HG03060 (cell line): ENCODE data around the gene NDUFAF8.
"Not testable (repeated sequence)": the region's sequence is repeated elsewhere in the genome, so short reads cannot be mapped to it uniquely, and the experiment has no call there.

Experiments used
- ATAC-seq: cut with Tn5 transposase; IDR thresholded peaks from one replicate; pipeline ENCODE4 v1.9.1; 2021; ENCODE audit warnings: low read depth, moderate number of reproducible peaks; ENCODE audit not compliant: unreplicated experiment

The NDUFAF8 gene

DNA sequence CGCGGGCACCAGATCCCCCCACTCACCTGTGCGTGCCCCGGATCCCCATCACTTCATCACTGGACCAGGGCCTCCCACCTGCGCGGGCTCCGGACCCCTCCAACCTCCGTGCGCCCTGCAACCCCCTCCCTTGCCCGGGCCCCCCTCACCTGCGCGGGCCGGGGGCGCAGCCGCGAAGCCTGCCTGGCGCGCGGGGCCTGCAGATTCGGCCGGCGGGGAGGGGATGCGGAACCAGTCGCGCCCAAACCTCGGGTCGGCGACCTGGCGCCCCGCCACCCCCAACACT lies 16.6 kb upstream of the NDUFAF8 start:
- no peak for ATAC-seq

DNA sequence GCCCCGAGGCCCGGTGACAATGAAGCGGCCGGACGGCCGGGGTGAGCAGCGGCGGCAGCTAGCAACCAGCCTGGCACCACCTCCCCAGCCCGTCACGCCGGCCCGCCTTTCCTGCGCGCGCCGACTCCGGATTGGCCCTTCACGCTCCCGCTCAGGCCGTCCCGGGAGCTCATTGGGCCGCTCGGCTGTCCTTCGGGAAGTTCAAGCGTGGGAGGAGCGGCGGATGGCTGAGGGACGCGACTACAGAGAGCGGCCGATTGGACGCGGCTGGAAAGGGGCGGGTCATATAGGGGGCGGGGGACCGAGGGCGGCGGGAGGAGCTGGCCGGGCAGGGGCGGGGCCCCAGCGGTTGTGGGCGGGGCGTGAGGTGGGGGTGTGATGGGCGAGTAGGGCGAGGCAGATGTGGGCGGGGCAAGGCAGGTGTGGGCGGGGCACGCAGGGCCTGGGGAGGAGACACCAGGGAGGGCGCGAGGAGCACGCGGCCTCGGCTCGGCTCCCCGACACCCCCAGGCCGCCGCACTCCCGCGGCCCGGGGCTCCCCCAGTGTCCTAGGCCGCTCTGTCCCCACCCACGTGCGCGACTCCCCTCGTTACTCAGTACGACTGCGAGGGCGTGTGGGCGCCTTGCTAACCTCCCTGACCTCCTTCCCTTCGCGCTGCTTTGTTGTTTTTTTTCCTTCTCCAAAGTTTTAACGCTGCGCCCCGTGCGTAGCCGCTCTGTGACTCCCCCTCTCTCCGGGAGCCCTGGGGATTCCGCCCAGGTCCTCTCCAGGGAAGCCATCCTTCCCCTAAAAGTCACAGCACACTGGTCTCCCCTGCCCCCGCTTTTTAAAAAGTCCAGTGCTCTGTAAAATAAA lies 16.0 kb upstream of the NDUFAF8 start, which contains the start of gene CEP131:
Gene CEP131 (minus strand): TSS at position 60 of the 856 bp plus-strand sequence. CDS start 2,909 bp downstream, outside the sequence.
- peak; percentile 91 for ATAC-seq

DNA sequence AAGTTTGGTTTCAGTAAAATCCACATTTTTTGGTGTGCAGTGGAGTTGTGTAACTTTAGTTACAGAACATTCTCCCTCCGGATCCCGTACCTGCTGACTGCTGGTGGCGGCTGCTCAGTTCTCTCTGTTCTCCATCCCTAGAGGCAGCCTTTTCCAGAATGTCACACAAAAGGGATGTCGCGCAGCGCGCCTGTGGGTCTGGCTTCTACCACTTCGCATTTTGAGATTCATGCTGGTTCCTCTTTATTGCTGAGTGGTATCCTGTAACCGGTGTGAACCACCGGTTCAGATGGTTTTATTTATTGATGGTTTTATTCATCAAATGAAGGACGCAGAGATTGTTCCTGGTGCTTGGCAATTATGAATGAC lies 15.4 kb upstream of the NDUFAF8 start:
- ATAC-seq: no peak

DNA sequence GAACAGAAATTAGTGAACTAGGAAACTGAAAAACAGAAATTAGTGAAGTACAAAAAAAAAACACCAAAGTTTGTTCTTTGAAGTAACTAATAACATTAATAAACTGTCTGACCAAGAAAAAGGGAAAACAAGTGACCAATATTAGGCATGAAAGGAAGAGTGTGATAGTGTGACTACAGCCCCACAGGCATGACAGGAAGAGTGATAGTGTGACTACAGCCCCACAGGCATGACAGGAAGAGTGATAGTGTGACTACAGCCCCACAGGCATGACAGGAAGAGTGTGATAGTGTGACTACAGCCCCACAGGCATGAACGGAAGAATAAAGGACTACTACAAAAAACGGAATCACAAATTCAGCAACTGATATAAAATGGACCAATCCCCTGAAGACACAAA lies 11.5 kb upstream of the NDUFAF8 start:
- not testable (repeated sequence) for ATAC-seq

DNA sequence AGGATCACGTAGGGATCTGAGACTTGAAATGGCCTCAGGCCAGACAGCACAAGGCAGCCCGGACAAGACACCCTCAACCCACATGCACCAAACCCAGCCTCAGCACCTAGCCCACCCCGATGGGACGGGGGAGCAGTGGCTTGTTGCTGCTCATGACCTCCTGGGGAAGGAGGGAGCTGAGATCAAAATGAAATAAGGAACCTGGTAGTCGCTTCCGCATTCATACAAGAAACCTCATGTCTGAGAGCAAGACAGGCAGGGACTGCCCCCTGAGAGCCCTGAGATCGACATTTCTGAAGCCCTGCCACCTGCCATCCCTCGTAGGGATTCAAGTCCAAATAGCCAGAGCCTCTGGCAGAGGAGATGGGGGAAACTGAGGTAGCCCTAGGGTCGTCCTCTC lies 10.7 kb upstream of the NDUFAF8 start:
- ATAC-seq: no peak

DNA sequence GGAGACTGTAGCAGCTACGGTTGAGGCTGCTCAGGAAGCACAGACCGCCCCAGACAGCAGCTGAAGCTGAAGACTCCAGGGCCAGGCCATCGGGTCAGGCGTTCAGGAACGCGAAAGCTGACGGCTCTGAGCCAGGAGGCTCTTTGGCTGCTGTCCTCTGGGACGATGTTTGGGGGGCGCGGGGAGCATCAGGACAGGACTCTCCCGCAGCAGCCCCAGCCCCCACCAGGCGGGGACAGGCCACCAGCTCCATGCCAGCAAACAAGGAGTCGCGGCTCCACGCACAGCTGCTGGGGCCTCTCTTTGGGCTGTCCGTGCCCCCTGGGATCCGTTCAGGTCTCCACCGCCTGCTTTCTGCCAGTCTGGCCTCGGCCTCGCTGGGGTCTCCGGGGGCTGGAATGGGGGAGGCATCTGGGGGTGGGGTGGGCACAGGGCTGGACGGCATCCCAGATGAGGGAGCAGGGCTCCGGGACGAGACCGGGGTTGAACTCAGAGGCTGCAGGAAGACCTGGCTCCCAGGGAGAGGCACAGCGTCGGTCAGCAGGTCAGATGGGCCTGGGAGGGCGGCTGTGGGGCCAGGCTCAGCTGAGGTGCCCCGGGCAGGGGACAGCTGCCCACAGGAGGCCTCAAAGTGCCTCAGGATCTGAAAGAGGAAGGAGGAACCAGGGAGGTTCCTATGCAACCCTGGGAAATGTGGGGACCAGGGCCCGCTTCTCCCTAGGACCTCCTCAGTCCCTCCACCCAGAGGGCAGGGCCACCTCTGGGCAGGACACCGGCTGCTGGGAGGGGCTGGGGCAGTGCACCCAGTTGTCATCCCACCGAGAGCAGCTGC lies 10.1 kb upstream of the NDUFAF8 start:
- no peak for ATAC-seq

DNA sequence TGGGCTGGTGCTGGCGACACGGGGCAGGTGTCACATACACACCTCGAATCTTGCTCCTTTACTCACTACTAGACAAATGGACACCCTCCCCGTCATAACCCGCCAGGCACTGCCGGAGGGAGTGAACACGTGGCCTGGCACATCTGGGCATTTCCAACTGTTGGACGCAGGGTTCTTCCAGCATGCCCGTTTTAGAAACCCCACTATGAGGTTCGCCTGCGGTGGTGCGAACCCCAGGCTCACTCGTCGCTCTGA lies 9.5 kb upstream of the NDUFAF8 start:
- no peak for ATAC-seq

DNA sequence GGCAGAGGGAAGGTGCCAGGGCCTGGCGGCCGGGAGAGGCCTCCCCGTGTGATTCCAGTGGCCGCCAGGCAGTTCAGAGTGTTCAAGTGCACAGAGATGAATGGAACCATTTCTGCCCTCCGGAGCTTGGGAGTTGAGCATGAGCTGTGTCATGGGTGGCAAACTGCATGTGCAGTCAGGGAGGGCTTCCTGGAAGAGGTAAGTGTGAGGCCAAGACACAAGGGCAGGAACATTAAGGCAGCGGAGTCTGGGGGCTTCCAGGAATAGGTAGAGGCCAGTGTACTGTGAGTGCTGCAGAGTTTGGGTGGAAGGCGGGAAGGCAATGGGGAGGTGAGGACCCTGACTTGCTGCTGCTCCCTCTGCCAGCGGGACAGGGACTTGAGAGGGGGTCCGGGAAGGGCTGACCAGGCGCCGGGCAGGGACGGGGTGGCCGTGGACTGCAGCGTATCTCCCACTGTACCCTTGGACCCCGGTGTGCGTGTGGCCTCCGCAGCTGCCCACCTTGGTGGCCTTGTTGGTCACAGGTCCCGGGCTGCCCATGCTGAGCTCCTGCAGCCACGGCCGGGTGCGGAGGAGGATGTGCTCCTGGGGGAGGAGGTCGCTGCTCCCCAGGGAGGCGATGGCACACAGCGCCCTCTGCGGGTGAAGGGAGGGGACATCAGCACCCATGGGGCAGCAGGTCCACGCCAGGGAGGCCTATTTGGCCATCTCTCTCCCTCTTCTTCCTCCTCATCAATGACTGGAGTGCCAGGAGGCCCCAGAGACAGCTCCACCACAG lies 8.9 kb upstream of the NDUFAF8 start:
- ATAC-seq: no peak

DNA sequence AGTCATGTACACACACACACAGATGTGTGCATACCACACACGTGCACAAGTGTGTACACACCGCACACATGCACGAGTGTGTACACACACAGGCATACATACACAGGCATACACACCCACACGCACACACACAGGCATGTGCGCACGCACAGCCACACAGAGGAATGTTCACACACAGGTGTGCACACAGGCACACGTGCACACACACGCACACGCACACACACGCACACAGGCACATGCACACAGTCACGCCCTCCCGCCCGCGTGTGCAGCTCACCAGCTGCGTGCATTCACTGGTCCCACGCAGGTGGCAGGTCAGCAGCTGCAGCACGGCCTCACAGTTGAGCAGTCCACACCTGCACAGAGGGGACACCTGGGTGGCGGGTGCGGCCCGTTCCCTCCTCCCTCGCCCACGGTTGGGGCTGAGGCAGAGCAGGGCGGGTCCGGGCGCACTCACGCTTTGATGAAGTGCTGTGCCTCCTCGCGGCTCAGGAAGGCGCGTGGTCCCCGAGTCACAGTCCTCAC lies 7.9 kb upstream of the NDUFAF8 start:
- no peak for ATAC-seq

DNA sequence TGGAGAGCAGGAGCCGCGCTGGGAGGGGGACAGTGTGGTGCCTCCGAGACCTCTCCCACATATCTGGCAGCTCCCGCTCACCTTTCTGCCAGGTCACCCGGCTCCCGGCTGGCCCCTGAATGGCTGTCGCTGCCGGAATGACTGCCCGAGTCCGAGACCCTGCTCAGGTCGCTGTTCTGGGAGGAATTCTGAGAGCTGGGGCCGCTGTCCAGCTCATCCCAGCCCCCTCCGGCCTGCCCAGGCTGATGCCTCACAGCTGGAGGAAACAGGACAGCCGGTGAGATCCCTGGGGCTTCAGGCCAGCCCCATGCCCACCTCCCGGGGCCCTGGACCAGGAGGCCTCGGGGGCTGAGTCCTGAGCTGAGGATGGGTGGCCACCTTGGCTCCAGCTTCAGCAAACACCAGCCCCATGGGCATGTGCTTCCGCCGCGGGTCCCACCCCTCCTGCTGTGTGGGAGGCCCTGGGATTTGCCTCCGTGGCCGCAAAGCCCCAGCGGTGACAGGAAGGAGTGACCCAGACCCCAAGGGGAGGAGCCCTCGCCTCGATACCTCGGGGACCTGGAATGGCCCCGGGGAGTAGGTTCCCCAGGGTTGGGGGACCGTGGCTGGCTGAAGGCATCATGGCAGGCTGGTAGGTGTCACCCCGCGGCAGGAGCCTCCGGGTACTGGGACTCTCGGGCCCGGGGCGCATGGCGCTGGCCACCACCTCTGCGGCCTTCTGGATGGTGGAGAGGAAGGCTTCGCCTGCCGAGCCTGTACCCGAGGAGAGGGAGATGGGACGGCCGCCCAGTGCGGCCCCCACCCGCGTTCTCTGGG lies 7.1 kb upstream of the NDUFAF8 start:
- ATAC-seq: no peak

DNA sequence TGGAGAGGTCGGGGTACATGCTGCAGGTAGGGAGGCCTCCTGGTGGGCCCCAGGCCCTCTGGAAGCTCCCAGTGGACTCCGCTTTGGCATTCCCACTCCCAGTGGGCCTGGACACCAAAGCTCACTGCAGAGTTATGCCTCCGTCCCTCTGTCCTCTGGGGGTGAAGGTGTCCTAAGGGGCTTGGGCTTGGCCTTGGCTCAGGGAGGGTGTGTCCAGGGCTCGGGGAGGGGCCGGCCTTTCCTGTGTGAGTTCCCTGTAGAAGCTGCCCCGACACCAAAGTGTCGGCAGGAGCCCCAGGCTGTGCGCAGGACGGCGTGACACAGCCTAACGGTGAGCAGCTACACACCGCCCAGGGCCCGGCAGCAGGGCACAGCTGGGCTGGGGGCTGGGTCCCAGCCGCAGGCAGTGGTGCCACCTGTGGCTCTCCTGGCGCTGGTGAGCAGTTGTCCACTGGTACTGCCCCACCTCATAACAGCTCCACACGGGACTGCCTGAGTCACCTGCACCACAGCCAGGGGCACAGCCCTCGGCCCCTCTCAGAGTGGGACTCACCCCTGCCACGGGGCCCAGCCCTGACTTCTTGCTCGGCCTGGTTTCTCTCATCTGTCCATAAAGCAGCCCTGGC lies 6.4 kb upstream of the NDUFAF8 start:
- no peak for ATAC-seq

DNA sequence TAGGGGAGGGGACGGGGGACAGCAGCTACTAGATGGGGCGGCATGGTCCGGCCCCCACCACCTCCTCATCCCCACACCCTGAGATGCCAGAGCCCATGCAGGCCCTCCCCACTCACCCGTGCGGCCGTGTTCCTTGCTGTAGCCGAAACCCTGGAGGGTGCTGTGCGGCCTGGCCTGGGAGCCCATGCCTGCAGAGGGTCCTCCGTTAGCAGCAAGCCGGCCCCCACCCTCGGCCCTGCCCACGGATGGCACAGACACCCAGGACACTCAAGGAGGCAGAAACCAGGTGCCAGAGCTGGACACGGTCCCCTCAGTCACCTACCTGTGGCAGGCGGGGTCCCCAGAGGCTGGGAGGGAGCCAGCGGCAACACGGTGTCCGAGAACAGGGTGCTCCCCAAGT lies 5.8 kb upstream of the NDUFAF8 start:
- ATAC-seq: no peak

DNA sequence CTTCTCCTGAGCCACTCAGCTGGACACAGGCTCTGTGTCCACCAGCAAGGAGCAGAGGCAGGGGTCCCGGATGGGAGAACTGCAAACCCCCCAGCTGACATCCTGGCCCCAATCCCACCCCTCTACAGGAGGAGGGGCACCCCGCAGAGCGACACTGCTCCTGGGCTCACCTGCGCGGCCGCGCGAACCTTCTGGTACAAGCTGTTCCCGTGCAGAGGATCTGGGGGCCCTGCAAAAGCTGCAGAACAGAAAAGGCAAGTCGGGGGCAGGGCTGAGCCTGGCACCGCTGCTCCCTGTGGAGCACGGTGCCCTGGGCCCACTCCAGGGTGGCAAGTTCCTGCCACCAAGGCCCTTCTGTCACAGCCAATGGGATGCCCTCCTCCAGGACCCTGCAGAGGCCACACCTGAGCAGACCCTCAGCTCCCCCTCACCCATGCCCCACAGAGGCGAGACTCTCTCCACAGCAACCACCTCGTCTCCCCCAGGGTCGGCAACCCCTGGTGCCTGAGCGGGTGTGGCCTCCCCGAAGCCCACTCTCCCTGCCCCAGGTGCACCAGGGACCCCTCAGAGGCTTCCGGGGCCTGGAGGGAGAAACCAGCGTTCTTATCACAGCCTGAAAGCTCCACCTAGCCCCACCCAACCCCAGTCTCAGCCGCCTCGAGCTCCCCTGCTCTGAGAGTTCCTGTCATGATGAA lies 5.2 kb upstream of the NDUFAF8 start:
- ATAC-seq: no peak

DNA sequence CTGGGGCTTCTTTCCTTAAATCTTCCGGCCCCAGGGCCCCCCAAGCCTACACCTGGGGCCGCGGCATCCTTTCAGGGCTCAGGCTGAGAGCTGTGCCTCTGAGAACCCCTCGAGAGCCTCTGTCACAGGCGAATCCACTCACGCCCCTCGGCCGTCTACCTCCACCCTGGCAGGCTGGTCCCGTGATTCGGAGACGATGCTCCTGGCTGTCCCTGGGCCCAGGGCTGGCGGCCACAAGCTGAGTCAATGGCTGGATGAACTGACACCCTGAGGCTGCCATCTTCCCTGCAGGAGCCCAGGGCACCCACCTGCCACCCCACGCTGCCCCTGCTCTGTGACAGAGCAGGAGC lies 4.6 kb upstream of the NDUFAF8 start:
- no peak for ATAC-seq

DNA sequence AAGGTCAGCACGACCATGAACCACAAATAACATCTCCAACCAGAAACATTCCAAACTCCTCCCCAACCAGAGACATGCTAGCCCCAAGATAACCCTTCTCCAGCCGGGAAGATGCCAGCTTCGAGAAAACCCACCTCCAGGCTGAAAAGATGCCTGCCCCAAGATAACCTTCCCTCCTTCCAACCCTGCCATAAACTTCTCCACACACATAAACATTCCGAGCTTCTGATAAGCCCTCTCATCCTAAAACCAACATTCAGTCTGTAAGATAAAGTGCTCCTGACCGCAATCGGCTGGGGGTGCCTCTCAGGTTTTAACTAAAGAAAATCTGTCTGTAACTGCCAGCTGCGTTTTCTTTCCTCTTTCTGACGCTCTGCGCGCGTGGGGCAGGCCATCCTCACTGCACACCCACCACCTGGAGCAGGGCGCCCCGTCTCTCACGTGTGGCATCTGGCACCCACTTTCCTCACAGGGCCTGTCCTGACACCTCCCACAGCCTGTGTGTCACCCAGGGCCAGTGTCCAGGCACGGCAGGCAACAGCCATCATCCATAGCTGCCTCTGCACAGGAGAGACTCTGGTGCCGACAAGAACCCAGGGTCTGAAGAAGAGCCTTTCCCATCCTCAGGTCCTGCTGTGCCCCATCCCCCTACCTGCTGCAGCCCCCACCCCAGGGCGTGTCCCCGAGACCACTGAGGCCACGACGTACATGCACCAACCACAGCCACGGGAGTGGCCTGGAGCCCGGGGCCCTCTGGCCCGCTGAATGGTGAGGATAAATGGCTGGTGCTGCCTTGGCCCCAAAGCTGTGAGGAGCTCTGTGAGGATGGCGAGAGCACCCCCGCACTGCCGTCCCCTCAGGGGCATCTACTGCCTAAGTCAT lies 3.9 kb upstream of the NDUFAF8 start:
- no peak for ATAC-seq

DNA sequence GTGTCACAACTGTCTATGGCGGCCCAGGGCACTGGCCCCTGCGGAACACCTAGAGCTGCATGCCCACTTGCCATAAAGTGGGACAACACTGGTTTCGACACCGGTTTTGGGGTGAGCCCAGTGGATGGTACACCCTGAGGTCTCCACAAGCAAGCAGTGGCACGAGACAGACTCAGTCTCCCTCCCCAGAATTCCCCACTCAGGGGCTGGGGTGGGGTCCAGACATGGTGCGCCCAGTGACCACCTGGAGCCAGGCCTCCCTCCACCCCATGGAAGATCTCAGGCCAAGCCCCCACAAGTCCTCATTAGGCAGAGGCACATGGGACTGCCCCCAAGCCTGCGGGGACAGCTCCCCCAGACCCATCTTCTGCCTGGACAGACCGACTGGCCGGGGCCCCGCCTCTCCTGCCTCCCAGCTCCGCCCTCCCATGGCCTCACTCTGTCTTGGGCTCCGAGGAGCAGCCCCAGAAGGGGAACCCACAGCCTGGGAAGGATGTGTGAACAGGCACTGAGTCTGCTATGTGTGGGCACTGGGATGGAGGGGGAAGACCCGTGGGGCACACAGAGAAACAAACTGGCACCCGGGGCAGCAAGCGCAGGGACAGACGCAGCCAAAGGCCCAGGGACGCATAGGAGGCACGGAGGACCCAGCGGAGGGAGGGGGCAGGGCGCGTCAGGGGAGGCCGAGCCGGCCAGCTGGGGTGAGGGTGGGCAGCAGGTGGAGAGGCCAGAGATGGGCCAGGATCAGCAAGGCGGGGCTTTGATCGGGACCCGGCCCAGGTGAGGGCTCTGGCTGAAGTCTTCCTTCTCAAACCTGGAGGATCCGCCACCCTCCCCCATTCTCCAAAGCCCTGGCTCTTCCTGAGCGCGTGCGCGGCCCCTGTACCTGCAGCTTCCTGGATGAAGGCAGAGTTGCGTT lies 3.0 kb upstream of the NDUFAF8 start:
- no peak for ATAC-seq

DNA sequence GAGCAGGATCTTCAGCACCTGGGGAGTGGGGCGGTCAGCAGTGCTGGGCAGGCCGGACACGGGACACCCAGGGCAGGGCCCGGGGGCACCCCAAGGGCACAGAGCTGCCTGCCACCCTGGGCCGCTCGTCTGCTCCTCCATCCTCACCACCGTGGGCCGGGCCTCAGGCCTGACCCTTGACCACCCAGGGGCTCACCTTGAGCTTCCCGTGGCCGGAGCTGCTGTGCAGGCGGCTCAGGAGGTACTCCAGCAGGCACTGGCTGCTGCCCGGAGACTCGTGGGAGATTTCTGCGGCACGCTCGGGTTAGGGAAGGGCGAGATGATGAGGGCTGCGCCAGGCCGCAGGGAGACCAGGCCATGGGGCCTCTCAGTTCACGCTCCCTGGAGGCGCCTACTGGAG lies 2.3 kb upstream of the NDUFAF8 start:
- ATAC-seq: no peak
